ENCODE results near the gene GOLGA8J. TPM values are rescaled to one million over a fixed set of nuclear protein-coding genes. Genes with fewer than 3 reads are reported as not detected.

Gene GOLGA8J
- total RNA-seq, 2 donors from 2014 or later = 0.40 TPM; not detected in 1

DNA sequence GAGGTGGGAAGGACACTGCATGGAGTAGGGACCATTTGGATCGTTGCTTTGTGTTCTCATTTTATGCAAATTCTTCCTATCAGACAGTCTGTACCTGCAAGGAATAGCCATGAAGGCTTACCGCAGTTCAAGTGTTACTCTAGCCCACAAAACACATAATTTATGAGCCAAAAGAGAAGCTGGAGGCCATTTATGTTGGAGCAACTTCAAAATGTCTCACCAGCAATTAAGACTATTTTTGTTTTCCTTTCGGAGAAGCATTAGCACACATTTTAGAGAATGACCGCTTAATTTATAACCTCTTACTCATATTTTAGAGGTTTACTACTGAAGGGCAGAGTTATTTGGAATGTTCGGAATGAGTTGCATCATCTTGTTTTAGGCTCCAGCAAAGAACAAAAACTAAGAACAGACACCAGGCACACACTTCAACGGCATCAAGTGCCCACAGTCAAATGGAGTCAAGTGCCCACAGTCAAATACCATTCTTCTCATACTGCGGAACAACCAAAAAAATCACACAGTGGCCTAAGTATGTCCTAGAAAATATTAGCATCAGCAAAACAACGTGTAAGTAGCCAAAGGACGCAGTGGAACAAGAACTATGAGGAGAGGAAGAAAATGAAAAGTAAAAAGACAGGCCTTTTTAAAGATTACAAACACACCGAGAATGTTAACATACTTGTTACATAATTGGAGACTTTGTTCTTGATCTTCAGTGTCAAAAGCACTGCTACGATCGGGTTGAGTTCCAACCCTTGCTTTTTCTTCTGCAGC, 17.5 kb upstream of the GOLGA8J start:
- H3K36me3 ChIP-seq (ENCODE audit: control insufficient read depth, insufficient read depth, low read length) = no peaks in the 10 kb centered on the region
- TF ChIP-seq, protein P1, sequence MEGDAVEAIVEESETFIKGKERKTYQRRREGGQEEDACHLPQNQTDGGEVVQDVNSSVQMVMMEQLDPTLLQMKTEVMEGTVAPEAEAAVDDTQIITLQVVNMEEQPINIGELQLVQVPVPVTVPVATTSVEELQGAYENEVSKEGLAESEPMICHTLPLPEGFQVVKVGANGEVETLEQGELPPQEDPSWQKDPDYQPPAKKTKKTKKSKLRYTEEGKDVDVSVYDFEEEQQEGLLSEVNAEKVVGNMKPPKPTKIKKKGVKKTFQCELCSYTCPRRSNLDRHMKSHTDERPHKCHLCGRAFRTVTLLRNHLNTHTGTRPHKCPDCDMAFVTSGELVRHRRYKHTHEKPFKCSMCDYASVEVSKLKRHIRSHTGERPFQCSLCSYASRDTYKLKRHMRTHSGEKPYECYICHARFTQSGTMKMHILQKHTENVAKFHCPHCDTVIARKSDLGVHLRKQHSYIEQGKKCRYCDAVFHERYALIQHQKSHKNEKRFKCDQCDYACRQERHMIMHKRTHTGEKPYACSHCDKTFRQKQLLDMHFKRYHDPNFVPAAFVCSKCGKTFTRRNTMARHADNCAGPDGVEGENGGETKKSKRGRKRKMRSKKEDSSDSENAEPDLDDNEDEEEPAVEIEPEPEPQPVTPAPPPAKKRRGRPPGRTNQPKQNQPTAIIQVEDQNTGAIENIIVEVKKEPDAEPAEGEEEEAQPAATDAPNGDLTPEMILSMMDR (conservative IDR thresholded peaks at IDR 0.05) = no peak
- H3K36me3 Mint-ChIP-seq (ENCODE audit: low read depth) = no peaks in the 10 kb centered on the region
- no peak overlapping the region for H3K27ac ChIP-seq (ENCODE audit: low read depth, low read length)
- H3K4me3 ChIP-seq (ENCODE audit: low read length) = no peak overlapping the region
- H3K27ac Mint-ChIP-seq = no peak overlapping the region
- H3K27me3 ChIP-seq (ENCODE audit: control insufficient read depth, insufficient read depth, low read length, poor library complexity, severe bottlenecking) = no peaks in the 10 kb centered on the region
- H3K4me3 Mint-ChIP-seq = no peak overlapping the region
- no peaks in the 10 kb centered on the region for H3K27me3 Mint-ChIP-seq (ENCODE audit: insufficient read depth)
- H3K9ac ChIP-seq (ENCODE audit: extremely low read depth, low read length, poor library complexity, severe bottlenecking) = no peak overlapping the region
- no peaks in the 10 kb centered on the region for H3K4me1 ChIP-seq (ENCODE audit: control insufficient read depth, insufficient read depth, low read length)
- WGBS, 2 experiments (ENCODE audit: insufficient coverage in 1 of 2, insufficient read length in 1 of 2) = 94 to 95% methylated on average over 7 to 12 of the region's 12 CpGs
- no peak for DNase-seq
- H3K9me3 Mint-ChIP-seq = no peaks in the 10 kb centered on the region
- H3K4me1 Mint-ChIP-seq = no peaks in the 10 kb centered on the region
- no peaks in the 10 kb centered on the region for H3K9me3 ChIP-seq (ENCODE audit: control insufficient read depth, low read length)

DNA sequence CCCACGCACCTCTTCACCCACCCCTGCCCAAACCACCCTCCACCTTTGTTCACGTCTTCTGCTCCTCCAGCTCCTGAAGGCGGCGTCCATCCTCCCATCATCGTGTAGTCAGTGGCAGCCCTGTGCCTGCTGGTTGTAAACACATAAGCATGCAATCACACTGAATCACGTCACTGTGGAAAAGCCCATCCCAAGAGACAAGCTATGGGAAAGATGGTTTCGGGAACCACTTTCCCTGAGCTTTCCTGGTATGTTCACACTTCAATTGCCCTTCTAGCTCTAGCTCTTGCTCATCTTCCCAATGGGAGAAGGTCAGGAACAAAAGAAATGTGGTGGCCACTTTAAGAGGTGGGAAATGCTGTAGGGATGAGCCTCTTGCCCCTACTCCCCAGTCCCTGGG, 14.4 kb upstream of the GOLGA8J start:
- no peaks in the 10 kb centered on the region for H3K9me3 Mint-ChIP-seq
- no peak for DNase-seq
- H3K9me3 ChIP-seq (ENCODE audit: control insufficient read depth, low read length) = no peaks in the 10 kb centered on the region
- TF ChIP-seq, protein P1 (conservative IDR thresholded peaks at IDR 0.05) = no peak
- H3K9ac ChIP-seq (ENCODE audit: extremely low read depth, low read length, poor library complexity, severe bottlenecking) = no peak overlapping the region
- WGBS, 2 experiments (ENCODE audit: insufficient coverage in 1 of 2, insufficient read length in 1 of 2) = 81 to 94% methylated on average over 7 of the region's 7 CpGs
- no peak overlapping the region for H3K4me3 Mint-ChIP-seq
- no peak overlapping the region for H3K27ac ChIP-seq (ENCODE audit: low read depth, low read length)
- H3K27me3 ChIP-seq (ENCODE audit: control insufficient read depth, insufficient read depth, low read length, poor library complexity, severe bottlenecking) = no peaks in the 10 kb centered on the region
- no peaks in the 10 kb centered on the region for H3K27me3 Mint-ChIP-seq (ENCODE audit: insufficient read depth)
- H3K4me1 ChIP-seq (ENCODE audit: control insufficient read depth, insufficient read depth, low read length) = no peaks in the 10 kb centered on the region
- H3K36me3 ChIP-seq (ENCODE audit: control insufficient read depth, insufficient read depth, low read length) = no peaks in the 10 kb centered on the region
- H3K27ac Mint-ChIP-seq = no peak overlapping the region
- H3K4me3 ChIP-seq (ENCODE audit: low read length) = no peak overlapping the region
- H3K36me3 Mint-ChIP-seq (ENCODE audit: low read depth) = no peaks in the 10 kb centered on the region
- no peaks in the 10 kb centered on the region for H3K4me1 Mint-ChIP-seq

DNA sequence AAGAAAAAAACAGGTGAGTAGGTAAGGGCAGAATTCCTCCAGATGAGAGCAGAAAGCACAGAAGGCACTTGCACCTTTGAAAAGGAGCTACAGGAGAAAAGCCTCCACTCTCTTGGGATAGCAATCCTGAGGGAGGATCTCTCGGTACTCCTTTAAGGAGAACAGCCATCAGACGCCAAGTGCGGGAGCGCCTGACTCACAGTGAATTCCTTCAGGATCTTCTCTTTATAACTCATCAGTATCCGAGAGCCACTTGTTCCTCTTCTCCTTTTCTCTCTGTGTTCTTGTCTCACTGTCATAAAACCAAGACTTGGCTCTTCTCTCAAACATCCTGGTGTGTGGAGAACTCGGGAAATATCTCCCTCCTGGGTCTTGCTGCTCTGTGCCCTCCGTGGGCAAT, 10.1 kb upstream of the GOLGA8J start:
- DNase-seq = no peak
- H3K36me3 ChIP-seq (ENCODE audit: control insufficient read depth, insufficient read depth, low read length) = no peaks in the 10 kb centered on the region
- no peak overlapping the region for H3K27ac ChIP-seq (ENCODE audit: low read depth, low read length)
- H3K9ac ChIP-seq (ENCODE audit: extremely low read depth, low read length, poor library complexity, severe bottlenecking) = no peak overlapping the region
- Mint-ChIP-seq H3K27ac (no peak overlapping the region), H3K4me3 (no peak overlapping the region), H3K4me1 (peaks cover 3% of the 10 kb centered on the region), H3K9me3 (no peaks in the 10 kb centered on the region), H3K27me3 (ENCODE audit: insufficient read depth) (no peaks in the 10 kb centered on the region), H3K36me3 (ENCODE audit: low read depth) (no peaks in the 10 kb centered on the region)
- TF ChIP-seq, protein P1 (conservative IDR thresholded peaks at IDR 0.05) = no peak
- no peaks in the 10 kb centered on the region for H3K4me1 ChIP-seq (ENCODE audit: control insufficient read depth, insufficient read depth, low read length)
- no peaks in the 10 kb centered on the region for H3K9me3 ChIP-seq (ENCODE audit: control insufficient read depth, low read length)
- no peak overlapping the region for H3K4me3 ChIP-seq (ENCODE audit: low read length)
- H3K27me3 ChIP-seq (ENCODE audit: control insufficient read depth, insufficient read depth, low read length, poor library complexity, severe bottlenecking) = no peaks in the 10 kb centered on the region
- WGBS, 2 experiments (ENCODE audit: insufficient coverage in 1 of 2, insufficient read length in 1 of 2) = 85 to 91% methylated on average over 5 to 7 of the region's 7 CpGs

Data from endodermal cell (in vitro differentiated cells).